ENCODE results near the gene POLR2M. TPM values are rescaled to one million over a fixed set of nuclear protein-coding genes. Genes with fewer than 3 reads are reported as not detected.

Gene POLR2M
- polyA plus RNA-seq, 1 donor: 35.7 TPM

DNA sequence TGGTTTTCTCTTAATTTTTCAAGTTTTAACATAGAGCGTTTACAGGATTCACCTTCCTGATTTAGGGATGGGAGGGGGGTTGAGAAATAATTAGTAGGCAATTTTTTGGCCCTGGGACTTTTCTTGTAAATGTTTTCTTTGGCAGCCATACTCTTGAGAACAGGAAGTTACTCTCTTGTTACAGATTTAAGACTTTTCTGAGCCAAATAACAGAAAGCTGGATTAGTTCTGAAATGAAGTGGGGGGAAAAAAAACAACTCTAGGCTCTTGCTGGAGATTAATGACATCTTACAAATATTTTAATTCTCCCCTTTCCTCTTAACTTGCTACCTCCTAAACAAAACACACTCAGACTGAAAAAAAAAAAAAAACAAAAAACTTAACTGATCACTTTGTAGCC lies 13.8 kb upstream of the POLR2M start:
- DNase-seq: no peak

DNA sequence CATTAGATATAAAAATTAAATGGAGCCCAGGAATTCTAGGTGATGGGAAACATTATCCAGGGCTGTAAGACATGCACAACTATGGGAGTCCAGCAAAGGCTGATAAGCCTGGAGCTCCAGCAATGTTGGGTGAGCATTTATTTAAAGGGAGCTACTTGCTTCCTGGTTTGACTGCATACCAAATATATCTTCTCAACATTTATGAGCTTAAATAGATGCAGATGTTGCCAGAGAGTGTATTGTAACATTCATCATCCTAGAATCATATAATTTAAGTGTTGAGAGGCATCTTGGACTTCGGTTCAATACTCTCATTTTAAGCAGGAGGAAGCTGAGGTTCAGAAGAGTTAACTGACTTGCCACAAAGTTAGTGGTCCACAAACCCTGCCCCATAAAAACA lies 12.2 kb upstream of the POLR2M start:
- no peak for DNase-seq

DNA sequence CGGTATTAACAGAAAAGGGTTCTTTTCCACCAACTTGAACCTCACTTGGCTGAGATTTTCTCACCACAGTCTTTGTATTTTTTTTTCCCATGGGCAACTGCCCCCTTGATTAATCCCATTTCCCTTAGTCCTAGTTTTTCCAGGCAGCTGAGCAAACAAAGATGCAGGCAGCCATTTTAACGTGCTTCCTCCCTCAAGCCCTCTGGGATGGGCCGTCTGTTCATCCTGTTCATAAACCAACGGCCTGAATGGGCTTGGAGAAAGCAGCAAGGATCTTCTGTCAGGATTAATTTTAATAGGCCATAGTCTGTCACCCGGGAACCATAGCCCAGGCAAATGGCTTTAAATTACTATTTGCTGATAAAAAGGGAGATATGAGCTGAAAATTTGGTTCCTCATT lies 10.4 kb upstream of the POLR2M start:
- DNase-seq: no peak

DNA sequence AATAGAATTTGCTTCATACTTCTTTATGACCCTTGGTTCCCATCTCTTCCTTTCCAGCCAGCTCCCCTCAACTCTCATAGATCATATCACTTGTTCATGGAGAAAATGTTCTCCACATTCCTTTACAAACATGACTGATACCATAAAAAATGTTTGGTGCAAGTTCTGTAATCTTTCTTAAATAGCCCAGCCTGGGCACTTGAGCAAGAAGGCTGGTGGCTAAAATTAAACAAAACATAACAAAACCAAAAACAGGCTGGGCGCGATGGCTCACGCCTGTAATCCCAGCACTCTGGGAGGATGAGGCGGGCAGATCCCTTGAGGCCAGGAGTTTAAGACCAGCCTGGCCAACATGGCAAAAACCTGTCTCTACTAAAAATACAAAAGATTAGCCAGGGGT lies 8.9 kb upstream of the POLR2M start:
- no peak for DNase-seq

DNA sequence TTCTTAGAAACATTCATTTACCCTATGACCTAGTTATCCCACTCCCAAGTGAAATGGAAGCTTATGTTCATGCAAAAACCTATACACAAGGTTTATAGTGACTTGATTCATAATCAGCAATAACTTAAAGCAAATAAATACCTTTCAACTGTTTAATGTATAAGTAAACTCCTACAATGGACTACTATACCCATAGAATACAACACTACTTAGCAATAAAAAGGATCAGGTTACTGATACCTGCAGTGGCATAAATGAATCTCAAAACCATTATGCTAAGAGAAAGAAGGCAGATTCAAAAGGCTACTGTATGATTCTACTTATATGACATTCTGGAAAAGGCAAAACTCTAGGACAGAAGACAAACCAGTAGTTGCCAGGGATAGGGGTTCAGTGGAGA lies 8.3 kb upstream of the POLR2M start:
- DNase-seq: no peak

DNA sequence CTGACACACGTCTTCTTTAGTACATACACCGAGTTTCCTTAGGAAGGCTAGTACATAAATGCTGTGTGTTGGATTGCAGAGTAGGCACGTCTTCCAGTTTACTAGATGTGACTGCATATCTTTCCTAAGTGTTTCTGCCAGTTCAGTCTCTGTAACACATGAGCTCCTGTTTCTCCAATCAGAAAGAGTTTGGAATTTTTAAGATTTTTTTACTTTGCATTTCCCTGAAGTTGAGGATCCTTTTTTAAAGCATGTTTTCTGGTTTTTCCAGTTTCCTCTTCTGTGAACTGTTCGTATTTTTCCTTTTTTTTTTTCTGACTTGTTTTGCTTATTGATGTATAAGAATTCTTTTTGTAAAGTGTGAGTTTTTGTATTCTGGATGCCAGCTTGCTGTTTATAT lies 7.5 kb upstream of the POLR2M start:
- DNase-seq: no peak

DNA sequence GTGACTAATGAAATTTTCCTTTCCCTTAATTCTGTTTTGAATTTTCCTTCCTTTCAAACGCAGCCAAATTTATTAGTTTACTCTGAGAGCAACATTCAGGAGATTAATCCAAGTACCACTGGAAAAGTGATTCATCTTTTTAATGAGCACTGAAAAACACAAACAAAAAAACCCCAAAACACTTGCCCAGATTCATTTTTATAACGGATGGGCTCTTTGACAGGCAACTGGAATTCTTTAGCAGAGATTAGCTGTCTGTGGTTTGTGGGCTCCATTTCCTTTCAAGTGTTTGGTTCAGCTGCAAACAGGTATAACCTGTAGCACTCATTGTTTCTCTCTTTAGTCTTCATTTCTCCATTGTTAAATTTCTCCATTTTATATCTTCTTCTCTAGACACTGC lies 3.1 kb upstream of the POLR2M start:
- no peak for DNase-seq

DNA sequence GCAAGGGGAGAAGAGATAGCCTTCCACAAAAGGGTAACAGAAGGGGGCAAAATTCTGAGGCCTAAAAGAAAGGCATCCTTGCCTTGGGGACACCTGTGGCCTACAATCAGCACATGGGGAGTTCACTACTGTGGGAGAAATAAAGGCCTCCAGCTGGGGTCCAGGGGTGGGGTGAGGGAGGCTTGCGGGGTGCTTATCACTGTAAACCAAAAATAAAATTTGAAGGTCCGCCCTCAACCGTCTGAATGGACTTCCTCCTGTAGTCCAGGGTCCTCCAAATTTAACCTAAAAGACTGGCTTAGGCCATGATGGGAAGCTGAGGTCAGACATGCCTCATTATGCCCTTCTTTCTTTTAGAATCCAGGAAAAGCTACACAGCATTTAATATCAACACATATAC lies 2.1 kb upstream of the POLR2M start:
- DNase-seq: no peak

DNA sequence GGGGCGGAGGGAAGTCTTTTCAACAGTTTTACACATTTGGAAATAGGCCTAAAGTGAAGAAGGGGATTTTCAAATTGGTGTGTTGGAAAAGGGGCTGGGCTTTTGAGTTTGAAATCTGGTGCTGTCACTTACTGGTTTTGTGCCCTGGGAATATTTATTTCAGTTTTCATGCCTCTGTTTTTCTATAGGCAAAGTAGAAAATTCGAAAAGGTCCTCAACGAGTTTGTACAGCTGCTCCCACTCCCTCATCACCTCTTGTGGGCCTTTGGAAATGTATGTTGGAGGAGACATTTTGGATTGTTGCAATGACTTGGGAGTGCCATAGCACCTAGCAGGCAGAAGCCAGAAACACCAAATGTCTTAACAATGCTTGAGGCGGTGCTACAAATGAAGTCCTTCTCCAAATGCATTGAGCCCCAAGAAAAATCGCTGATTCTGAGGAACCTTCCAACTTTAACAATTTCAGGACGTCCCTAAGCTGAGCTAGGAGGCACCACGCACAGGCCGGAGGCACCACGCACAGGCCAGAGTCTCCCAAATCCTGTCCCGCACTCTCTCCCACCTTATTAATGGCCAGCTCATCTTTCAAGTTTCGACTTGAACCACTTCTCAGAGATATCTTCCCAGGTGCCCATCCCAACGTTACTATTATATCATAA lies 639 bp upstream of the POLR2M start:
- no peak for DNase-seq

DNA sequence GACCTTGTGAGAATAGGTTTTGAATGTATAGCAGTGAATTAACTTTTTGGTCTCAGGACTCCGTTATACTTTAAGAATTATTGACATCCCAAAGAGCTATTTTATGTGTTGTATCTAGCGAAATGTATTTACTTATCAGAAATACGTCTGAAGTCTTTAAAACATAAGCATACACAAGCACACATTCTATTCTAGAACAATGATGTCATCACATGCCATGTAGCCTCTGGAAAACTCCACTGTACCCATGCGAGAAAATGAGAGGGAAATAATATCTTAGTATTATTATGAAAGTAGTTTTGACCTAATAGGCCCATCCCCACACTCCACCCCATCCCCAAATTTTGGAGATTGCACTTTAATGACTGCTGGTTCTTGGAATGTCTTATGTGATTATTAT lies 1.5 kb downstream of the POLR2M start:
- no peak for DNase-seq

DNA sequence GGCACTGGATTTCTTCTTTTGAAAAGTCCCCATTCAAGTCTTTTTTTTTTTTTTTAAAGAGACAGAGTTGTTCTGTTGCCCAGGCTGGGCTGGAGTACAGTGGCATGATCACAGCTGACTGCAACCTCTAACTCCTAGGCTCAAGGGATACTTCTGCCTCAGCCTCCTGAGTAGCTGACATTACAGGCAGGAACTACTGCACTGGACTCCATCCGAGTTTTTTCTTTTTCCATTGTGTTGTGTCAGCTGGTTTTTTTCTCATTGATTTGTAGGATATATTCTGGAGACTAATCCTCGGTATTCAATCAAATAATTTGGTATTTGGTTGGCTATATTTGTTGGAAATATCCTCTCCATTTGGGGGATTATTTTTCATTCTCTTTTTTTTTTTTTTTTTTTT lies 11.8 kb downstream of the POLR2M start:
- DNase-seq: no peak

DNA sequence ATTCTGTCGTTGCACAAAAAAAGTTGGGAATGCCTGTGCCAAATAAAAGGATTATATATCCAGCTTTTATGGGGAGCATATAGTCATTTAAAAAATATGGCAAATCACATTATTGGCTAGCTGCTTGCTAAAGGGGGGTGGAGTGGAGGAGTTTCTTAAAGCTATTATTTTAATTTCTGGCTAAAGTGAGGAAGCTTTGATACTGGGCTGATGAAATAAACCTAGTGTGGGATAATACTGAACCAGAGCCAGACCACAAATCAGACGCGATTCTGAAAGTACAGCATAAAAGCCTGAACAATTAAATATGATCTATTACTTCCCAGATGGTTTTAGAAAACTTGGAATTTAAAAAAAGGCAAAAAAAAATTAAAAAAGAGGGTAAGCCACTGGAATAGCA lies 14.4 kb downstream of the POLR2M start:
- no peak for DNase-seq

DNA sequence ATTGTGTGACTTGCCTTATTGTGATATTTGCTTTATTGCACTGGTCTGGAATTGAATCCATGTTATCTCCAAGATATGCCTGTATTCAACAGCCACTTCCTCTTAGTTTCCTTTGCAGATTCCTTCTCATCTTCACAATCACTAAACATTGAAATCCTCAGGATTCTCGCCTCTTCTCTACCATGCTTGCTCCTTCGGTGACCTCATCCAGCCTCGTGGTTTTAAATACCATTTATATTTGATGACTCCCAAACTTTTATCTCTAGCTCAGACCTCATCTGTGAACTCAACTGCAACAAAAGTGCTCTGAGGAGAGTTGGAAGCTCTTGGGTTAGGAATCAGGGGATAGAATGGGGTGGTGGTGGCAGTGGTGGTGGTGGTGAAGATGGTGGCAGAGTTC lies 19.9 kb downstream of the POLR2M start:
- DNase-seq: no peak

DNA sequence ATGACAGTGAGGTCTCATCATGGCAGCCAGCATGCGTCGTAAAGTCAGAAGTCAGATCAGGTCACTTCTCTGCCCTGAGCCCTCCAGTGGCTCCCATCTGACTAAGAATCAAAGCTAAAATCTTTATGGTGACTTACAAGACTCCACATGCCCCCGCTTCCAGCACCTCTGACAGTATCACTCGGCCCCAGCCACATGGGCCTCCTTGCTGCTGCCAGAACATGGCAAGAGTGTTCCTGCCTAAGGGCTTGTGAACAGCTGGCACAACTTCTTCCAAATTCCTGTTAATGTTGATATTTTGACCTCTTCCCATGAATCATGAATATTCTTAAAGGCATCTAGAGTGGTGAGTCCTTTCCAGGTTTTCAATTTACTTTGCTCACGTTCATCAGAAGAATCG lies 20.5 kb downstream of the POLR2M start:
- no peak for DNase-seq

DNA sequence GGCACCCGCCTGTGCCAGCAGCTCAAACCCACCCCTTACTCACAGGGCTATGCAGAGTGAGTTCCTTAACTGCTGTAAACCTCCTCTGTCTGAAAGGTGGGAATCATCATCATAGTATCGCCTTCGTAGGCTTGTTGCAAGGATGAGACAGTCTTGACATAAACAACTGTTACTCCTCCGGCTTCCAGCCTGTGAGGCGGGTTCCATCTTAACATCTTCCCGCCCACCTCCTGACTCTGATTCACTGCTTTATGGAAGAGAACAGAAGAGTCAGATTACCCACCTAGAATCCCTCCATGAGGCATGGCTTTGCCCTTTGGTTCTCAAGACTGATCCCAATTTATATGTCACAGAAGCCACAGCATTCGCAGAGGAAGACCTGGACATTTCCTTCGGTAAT lies 21.9 kb downstream of the POLR2M start:
- DNase-seq: no peak

DNA sequence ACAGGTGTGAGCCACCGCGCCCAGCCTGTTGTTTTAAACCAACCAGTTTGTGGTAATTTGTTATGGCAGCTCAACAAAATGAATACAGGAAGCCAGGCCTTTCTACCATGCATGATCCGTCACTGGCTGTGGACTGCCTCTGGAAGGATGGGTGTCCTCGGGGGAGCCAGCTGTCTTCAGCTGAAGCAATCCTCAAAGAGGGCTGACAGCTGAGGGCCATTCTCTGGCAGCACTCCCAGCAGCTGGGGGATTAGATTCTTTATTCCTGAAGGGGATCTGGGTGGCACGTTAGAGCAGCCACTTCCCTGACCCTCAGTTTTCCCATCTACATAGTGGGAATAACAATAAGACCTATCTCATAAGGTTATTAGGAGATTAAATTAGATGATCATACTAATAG lies 24.4 kb downstream of the POLR2M start:
- no peak for DNase-seq

DNA sequence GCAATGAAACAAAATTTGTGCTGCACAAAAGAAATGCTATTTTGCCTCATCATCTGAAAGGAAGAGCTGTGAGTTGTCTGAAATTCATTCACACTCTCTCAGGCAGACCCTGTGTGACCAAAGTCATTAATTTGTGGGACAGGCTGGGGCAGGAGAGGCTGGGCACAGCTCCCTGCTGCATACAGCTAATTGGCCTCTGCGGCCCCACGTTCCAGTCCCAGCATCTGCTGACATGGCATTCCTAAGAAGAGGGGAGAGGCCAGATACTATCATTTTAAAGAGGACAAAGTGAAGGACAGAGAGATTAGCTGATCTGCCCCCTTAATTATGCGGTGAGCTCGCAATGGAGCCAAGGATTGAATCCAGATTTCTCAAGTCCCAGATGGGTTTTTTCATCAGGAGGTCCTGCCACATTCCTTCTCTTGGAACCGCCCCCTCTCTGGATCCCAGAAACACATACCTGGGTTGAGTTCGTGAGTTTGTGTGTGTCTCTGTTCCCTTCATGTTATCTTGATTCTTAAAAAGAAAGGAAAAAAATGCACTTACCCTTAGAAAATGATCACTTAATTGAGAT lies 25.1 kb downstream of the POLR2M start:
- DNase-seq: no peak

DNA sequence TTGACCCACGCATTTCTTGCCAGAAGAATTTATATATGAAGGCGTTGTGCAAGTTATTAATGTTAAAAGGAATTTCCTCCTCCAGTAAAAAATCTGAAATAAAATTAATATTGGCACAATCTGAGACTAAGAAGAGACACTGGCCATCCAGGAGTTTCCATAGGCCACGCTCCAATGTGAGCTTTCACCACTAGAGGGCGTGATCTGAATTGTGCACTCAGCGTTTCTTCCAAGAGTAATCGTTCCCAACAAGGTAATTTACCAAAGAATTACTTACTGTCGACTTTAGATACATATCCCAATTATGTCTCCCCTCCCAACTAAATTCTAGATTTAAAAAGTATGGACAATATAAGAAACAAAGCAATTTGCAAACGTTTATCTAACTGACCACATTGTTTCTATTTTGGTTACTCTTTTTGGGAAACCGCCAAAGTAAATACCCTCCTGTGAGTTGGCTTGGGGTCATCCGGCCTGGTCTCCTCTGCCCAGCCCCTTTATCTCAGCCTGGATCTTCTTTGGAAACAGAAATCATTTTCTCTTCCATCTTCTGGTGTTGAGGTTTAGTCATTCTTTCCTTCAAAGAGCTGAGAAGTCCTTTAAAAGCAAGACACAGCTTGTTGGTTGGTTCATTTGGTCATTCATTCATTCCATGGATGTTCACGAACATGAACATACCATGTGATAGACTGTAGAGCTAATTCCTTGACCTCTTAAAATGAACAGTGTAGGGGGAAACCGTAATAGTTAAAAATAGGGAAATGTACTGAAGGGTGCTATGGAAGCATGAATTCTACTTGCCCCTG lies 26.2 kb downstream of the POLR2M start:
- peak; percentile 28 for DNase-seq

DNA sequence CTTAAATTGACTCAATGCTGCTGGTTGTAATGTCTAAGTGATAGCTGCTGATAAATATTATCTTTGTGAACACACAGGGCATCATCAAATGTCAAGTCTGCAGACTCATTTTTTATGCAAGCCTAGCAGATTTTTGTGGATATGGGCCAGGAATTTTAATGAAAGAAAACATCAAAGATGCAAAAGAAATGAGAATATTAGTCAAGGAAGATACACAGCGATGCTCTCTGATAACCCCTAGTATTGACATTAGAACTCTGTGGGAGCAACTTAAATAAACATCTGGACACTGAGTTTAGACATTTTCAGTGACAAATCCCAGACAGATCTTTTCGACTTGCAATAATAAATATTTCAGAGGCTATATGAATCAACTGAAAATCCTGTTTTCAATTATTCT lies 28.3 kb downstream of the POLR2M start:
- no peak for DNase-seq

DNA sequence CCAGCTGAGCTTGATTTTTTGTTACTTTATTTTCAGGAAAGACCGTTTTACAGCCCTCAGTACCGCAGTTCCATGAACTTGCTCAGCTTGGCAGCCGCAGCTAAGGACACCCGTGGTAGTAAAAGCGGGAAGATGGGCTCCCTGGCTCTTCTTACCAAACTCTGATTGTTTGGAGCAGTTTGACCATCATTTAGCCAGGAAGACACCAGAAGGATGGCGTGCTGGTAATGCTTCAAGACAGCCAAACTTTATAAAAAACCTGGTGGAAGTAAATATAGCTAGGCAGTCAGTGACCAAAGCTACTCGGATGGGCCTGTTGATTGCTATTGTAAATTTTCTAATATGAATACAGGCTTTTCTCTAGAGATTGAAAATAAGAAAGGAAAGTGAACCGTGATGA lies 28.9 kb downstream of the POLR2M start:
- no peak for DNase-seq

DNA sequence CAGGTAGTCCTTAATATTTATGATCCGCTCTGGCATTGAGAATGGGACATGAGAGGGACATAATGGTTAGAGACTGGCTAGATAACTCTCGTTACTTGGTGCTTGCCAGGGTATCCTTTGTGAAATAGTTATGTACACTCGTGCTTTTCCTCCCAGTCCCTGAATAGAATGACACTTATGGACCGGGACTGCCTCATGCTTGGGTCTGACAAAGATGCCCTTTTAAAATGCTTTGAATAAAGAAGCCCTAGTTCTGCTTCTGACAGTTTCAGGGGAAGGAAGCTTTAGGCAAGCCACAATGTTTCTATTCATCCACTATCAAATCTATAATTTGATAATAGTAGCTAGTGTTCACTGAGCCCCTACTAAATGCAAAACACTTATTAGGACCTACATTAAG lies 29.4 kb downstream of the POLR2M start:
- DNase-seq: no peak

DNA sequence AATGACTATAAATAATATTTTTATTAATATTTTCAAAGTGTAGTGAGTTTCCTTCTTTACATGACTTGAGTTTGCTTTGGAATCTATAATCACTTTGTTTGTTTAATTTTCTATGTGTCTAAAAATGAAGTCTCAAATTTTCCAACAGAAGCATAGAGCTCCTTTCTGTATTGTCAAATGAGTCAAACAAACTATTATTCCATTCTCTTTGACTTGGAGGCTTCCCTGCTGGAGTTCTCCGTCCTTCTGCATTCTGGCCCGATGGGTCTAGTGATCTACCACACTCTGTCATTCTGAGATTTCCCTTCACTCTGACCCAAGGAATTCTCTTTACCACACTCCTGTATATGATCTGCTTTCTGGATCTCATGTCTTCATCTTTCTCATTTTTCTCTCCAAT lies 30.1 kb downstream of the POLR2M start:
- DNase-seq: no peak

DNA sequence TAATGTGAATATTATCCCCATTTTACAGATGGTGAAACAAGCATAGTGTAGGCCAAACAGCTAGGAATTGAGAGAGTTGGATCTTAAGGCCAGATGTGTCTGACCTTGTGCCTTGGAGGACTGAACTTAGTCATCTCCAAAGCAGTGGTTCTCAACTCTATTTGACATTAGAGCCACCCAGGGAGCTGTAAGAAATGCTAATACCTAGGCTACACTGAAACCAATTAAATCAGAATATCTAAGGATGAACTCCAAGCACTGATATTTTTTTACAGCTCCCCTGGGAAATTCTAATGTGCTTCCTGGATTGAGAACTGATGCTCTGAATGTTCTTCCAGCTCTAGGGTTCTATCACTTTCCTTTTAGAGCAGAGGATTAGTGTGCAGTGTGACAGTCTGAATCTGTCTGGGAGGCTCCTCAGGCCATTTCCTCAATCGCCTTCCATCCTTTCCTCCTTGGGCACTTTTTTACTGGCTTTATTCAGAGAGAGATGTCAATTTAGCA lies 32.3 kb downstream of the POLR2M start:
- DNase-seq: no peak

DNA sequence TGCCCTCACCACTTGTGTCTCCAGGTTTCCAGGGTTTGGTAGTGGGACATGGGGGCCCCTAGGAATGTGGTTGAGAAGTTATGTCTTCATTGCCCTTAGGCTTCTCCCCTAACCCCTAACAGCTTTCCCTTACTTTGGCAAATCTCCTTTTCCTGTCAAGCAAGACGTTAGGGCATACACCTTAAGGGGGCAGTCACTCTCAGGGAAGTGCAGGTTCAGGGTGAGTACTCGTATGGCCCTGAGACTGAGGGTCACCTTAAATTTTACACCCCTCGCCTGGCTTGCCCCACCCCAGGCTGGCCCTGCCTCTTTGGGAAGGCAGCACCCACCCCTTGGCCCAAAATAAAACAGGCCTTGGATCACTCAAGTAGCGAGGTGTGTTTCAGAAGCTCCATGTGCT lies 33.5 kb downstream of the POLR2M start:
- DNase-seq: no peak

Data from hindlimb muscle (tissue), 1 donor.